Neural cell (in vitro differentiated cells): ENCODE results near the gene ZCCHC24. TPM values are rescaled to one million over a fixed set of nuclear protein-coding genes. Genes with fewer than 3 reads are reported as not detected.

ENCODE experiments used
- H2AFZ ChIP-seq: fragments of 200-600, 300-800 bp; sonication (generic), shearing (Covaris generic); 2 replicates; pipeline ENCODE4 v1.6.0; 2014; ENCODE audit warnings: low read depth, mild to moderate bottlenecking, antibody characterized with exemption, low read length, moderate library complexity
- H3F3A ChIP-seq: fragments of 200-600 bp; shearing (Covaris generic); 2 replicates; pipeline ENCODE4 v1.6.1; 2016; ENCODE audit warnings: mild to moderate bottlenecking, moderate library complexity, mixed read lengths, antibody characterized with exemption, low read length; ENCODE audit not compliant: insufficient read depth, poor library complexity, severe bottlenecking
- H3K27ac ChIP-seq: fragments of 200-600, 300-800 bp; sonication (generic), shearing (Covaris generic); 2 replicates; pipeline ENCODE4 v1.5.1; 2014; ENCODE audit warnings: mild to moderate bottlenecking, low read length, moderate library complexity
- H3K27me3 ChIP-seq: fragments of 300-800, 200-600 bp; sonication (generic), shearing (Covaris generic); 2 replicates; pipeline ENCODE4 v1.6.0; 2014; ENCODE audit warnings: mild to moderate bottlenecking, low read depth, low read length, moderate library complexity; ENCODE audit not compliant: insufficient read depth
- H3K36me3 ChIP-seq: fragments of 300-800, 200-600 bp; sonication (generic), shearing (Covaris generic); 2 replicates; pipeline ENCODE4 v1.5.1; 2014; ENCODE audit warnings: mild to moderate bottlenecking, antibody characterized with exemption, low read length, moderate library complexity; ENCODE audit not compliant: insufficient read depth
- H3K4me2 ChIP-seq: fragments of 300-800, 200-600 bp; sonication (generic), shearing (Covaris generic); 2 replicates; pipeline ENCODE4 v1.6.0; 2014; ENCODE audit warnings: mild to moderate bottlenecking, low read length
- H3K4me3 ChIP-seq: fragments of 300-800, 200-600 bp; sonication (generic), shearing (Covaris generic); 2 replicates; pipeline ENCODE4 v1.5.1; 2014; ENCODE audit warnings: mild to moderate bottlenecking, low read length, moderate library complexity
- H3K79me2 ChIP-seq: fragments of 200-600 bp; shearing (Covaris generic); replicated peaks from 2 replicates; pipeline ENCODE4 v1.6.0; 2014; ENCODE audit warnings: mild to moderate bottlenecking, low read length, moderate library complexity; ENCODE audit not compliant: insufficient read depth
- H3K9ac ChIP-seq: fragments of 300-800, 200-600 bp; sonication (generic), shearing (Covaris generic); 2 replicates; pipeline ENCODE4 v1.6.1; 2016; ENCODE audit warnings: mild to moderate bottlenecking, low read length, mixed read lengths
- H3K9me2 ChIP-seq: fragments of 200-600 bp; shearing (Covaris generic); 2 replicates; pipeline ENCODE4 v1.6.1; 2016; ENCODE audit warnings: mild to moderate bottlenecking, low read length, mixed read lengths; ENCODE audit not compliant: insufficient read depth
- H3K9me3 ChIP-seq: fragments of 200-600, 300-800 bp; sonication (generic), shearing (Covaris generic); 2 replicates; pipeline ENCODE4 v1.6.1; 2016; ENCODE audit warnings: mild to moderate bottlenecking, mixed run types, low read length, moderate library complexity, mixed read lengths
- H4K20me1 ChIP-seq: fragments of 200-600 bp; shearing (Covaris generic); 2 replicates; pipeline ENCODE4 v1.6.1; 2016; ENCODE audit warnings: mild to moderate bottlenecking, mixed run types; ENCODE audit not compliant: insufficient read depth
- EP300 ChIP-seq: fragments of 450-650 bp; conservative IDR thresholded peaks from 2 replicates; pipeline ENCODE4 v1.6.1; 2014; ENCODE audit warnings: antibody characterized with exemption, mild to moderate bottlenecking, moderate library complexity; ENCODE audit not compliant: poor library complexity, severe bottlenecking
- EZH2 ChIP-seq: fragments of 200-600, 300-800 bp; shearing (Covaris generic), sonication (generic); IDR thresholded peaks from 2 replicates; pipeline ENCODE4 v1.6.1; 2014; ENCODE audit warnings: antibody characterized with exemption, low read length, borderline replicate concordance, mild to moderate bottlenecking; ENCODE audit not compliant: insufficient read depth, poor library complexity, severe bottlenecking
- MXI1 ChIP-seq: fragments of 450-650 bp; conservative IDR thresholded peaks from 2 replicates; pipeline ENCODE4 v1.6.1; 2014; ENCODE audit warnings: antibody characterized with exemption, mild to moderate bottlenecking; ENCODE audit not compliant: poor library complexity, severe bottlenecking
- POLR2AphosphoS5 ChIP-seq: IDR thresholded peaks from 2 replicates; pipeline ENCODE4 v1.6.1; 2012
- RAD21 ChIP-seq: fragments of 450-650 bp; conservative IDR thresholded peaks from 2 replicates; pipeline ENCODE4 v1.6.1; 2014; ENCODE audit warnings: antibody characterized with exemption, mild to moderate bottlenecking, moderate library complexity
- SMC3 ChIP-seq: fragments of 450-650 bp; conservative IDR thresholded peaks from 2 replicates; pipeline ENCODE4 v1.6.1; 2014; ENCODE audit warnings: antibody characterized with exemption, mild to moderate bottlenecking, moderate library complexity; ENCODE audit not compliant: poor library complexity
- TAF1 ChIP-seq: IDR thresholded peaks from 2 replicates; pipeline ENCODE4 v1.6.1; 2012; ENCODE audit warnings: low read depth
- polyA plus RNA-seq: library from polyadenylated mRNA; depleted of rRNA; stranded (reverse); fragments of >200 nt; gene quantifications from 2 replicates; pipeline ENCODE4 v1.2.3, GENCODE V29; 2014
- TF ChIP-seq, protein P1 (sequence below): fragments of 450-650 bp; IDR thresholded peaks from 2 replicates; pipeline ENCODE4 v1.5.1; 2014; ENCODE audit warnings: antibody characterized with exemption, mild to moderate bottlenecking, moderate library complexity; ENCODE audit not compliant: poor library complexity, severe bottlenecking
- TF ChIP-seq, protein P2 (sequence below): IDR thresholded peaks from 2 replicates; pipeline ENCODE4 v1.6.1; 2012; ENCODE audit warnings: borderline replicate concordance

Gene ZCCHC24
- polyA plus RNA-seq, 1 donor from 2014 or later = not detected

DNA sequence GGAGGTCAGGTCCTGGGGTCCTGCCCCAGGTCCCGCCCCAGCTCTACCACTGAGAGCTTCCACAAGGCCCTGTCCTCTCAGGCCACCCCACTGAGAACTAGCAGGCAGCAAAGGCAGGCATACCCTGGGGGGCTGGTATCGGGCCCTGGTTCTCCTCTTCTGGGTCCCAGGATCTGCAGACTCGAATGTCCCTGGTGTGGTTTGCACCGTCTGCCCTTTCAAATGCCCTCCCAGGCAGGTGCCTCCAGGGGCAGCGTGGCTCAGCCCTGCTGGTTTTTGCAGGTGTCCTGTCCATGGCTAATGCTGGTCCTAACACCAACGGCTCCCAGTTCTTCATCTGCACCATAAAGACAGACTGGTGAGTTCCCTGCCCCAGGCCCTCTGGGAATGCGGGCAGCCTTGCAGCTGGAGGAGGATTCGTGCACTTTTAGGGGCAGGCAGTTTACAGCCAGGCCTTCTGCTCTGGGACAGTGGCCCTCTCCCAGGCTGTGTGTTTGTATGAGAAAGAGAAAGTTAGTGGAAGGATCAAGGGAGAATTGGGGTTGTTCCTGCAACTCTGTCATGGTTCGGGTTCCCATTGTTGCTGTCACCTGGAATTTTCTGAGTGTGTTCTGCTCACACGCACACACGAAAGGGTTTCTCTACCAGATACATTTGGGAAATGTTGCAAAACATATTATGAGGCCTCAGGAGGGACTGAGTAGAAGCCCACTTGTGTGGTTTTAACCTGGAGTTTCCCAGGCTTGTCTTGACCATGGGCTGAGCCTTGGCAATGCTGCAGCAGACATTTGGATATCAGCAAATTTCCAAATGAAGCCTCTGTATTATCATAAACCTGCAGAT, 93.2 kb downstream of the ZCCHC24 start:
- no peaks in the 10 kb centered on the region for H3F3A ChIP-seq
- no peak overlapping the region for H3K9ac ChIP-seq
- no peaks in the 10 kb centered on the region for H3K9me2 ChIP-seq
- no peaks in the 10 kb centered on the region for H3K9me3 ChIP-seq
- H2AFZ ChIP-seq = no peak overlapping the region
- no peak overlapping the region for H3K4me3 ChIP-seq
- TF ChIP-seq, protein P1, sequence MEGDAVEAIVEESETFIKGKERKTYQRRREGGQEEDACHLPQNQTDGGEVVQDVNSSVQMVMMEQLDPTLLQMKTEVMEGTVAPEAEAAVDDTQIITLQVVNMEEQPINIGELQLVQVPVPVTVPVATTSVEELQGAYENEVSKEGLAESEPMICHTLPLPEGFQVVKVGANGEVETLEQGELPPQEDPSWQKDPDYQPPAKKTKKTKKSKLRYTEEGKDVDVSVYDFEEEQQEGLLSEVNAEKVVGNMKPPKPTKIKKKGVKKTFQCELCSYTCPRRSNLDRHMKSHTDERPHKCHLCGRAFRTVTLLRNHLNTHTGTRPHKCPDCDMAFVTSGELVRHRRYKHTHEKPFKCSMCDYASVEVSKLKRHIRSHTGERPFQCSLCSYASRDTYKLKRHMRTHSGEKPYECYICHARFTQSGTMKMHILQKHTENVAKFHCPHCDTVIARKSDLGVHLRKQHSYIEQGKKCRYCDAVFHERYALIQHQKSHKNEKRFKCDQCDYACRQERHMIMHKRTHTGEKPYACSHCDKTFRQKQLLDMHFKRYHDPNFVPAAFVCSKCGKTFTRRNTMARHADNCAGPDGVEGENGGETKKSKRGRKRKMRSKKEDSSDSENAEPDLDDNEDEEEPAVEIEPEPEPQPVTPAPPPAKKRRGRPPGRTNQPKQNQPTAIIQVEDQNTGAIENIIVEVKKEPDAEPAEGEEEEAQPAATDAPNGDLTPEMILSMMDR = no peak
- no peak for TF ChIP-seq SMC3
- TF ChIP-seq, protein P2, sequence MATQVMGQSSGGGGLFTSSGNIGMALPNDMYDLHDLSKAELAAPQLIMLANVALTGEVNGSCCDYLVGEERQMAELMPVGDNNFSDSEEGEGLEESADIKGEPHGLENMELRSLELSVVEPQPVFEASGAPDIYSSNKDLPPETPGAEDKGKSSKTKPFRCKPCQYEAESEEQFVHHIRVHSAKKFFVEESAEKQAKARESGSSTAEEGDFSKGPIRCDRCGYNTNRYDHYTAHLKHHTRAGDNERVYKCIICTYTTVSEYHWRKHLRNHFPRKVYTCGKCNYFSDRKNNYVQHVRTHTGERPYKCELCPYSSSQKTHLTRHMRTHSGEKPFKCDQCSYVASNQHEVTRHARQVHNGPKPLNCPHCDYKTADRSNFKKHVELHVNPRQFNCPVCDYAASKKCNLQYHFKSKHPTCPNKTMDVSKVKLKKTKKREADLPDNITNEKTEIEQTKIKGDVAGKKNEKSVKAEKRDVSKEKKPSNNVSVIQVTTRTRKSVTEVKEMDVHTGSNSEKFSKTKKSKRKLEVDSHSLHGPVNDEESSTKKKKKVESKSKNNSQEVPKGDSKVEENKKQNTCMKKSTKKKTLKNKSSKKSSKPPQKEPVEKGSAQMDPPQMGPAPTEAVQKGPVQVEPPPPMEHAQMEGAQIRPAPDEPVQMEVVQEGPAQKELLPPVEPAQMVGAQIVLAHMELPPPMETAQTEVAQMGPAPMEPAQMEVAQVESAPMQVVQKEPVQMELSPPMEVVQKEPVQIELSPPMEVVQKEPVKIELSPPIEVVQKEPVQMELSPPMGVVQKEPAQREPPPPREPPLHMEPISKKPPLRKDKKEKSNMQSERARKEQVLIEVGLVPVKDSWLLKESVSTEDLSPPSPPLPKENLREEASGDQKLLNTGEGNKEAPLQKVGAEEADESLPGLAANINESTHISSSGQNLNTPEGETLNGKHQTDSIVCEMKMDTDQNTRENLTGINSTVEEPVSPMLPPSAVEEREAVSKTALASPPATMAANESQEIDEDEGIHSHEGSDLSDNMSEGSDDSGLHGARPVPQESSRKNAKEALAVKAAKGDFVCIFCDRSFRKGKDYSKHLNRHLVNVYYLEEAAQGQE = no peak
- TF ChIP-seq TAF1 = no peak
- no peak for TF ChIP-seq EZH2
- TF ChIP-seq EP300 = no peak
- no peak for TF ChIP-seq RAD21
- TF ChIP-seq POLR2AphosphoS5 = no peak
- no peak for TF ChIP-seq MXI1
- no peaks in the 10 kb centered on the region for H4K20me1 ChIP-seq
- H3K4me2 ChIP-seq = no peak overlapping the region
- H3K27me3 ChIP-seq = no peaks in the 10 kb centered on the region
- H3K79me2 ChIP-seq = no peaks in the 10 kb centered on the region
- no peaks in the 10 kb centered on the region for H3K36me3 ChIP-seq
- no peak overlapping the region for H3K27ac ChIP-seq

DNA sequence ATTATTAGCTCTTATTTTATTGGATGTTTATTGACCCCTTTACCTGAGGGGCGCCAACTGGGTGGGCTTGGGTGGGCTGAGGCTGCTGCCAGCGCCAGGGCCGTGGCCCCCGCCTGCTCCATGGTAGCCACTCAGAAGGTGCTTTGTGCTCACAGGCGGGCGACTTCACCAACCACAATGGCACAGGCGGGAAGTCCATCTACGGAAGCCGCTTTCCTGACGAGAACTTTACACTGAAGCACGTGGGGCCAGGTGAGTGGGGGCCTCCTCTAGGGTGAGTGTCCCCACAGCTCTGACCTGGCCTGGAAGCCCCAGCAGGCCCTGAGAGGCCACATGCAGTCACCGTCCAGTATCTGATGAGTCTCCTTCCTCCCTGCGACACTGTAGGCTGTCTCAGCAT, 94.1 kb downstream of the ZCCHC24 start:
- no peaks in the 10 kb centered on the region for H3K79me2 ChIP-seq
- no peaks in the 10 kb centered on the region for H3K36me3 ChIP-seq
- H3K9ac ChIP-seq = no peak overlapping the region
- no peaks in the 10 kb centered on the region for H3F3A ChIP-seq
- TF ChIP-seq MXI1 (no peak), EZH2 (no peak)
- TF ChIP-seq, protein P1 = no peak
- TF ChIP-seq, protein P2 = no peak
- H4K20me1 ChIP-seq = no peaks in the 10 kb centered on the region
- H3K27me3 ChIP-seq = no peaks in the 10 kb centered on the region
- H3K9me3 ChIP-seq = no peaks in the 10 kb centered on the region
- no peaks in the 10 kb centered on the region for H3K9me2 ChIP-seq
- no peak overlapping the region for H3K27ac ChIP-seq
- no peak overlapping the region for H2AFZ ChIP-seq
- no peak overlapping the region for H3K4me3 ChIP-seq
- H3K4me2 ChIP-seq = no peak overlapping the region
